ENCODE data around the gene TBC1D2B. TPM values are rescaled to one million over a fixed set of nuclear protein-coding genes. Genes with fewer than 3 reads are reported as not detected.

The TBC1D2B gene
- polyA plus RNA-seq, 1 donor from 2014 or later, result 9.4 TPM

GRCh38 chr15:78016860-78017259, 60.7 kb downstream of the TBC1D2B start:
- no peak for TF ChIP-seq CTCF (IDR thresholded peaks at IDR 0.05; ENCODE audit: poor library complexity, severe bottlenecking)
- TF ChIP-seq POLR2AphosphoS5 (IDR thresholded peaks at IDR 0.05), result no peak
- no peak overlapping the region for H3K9ac ChIP-seq (ENCODE audit: low read length)
- no peak overlapping the region for H2AFZ ChIP-seq (ENCODE audit: low read depth, low read length)
- no peaks in the 10 kb centered on the region for H4K20me1 ChIP-seq (ENCODE audit: insufficient read depth)
- no peaks in the 10 kb centered on the region for H3F3A ChIP-seq (ENCODE audit: insufficient read depth, low read length, poor library complexity, severe bottlenecking)
- H3K9me3 ChIP-seq (ENCODE audit: low read length), result no peaks in the 10 kb centered on the region
- H3K9me2 ChIP-seq (ENCODE audit: insufficient read depth, low read length), result no peaks in the 10 kb centered on the region
- H3K36me3 ChIP-seq (ENCODE audit: insufficient read depth, low read length), result no peaks in the 10 kb centered on the region
- no peak overlapping the region for H3K27ac ChIP-seq (ENCODE audit: low read length)
- H3K4me2 ChIP-seq (ENCODE audit: low read length), result no peak overlapping the region
- H3K27me3 ChIP-seq (ENCODE audit: insufficient read depth, low read depth, low read length), result no peaks in the 10 kb centered on the region
- H3K79me2 ChIP-seq (replicated peaks; ENCODE audit: insufficient read depth, low read length), result no peaks in the 10 kb centered on the region
- H3K4me3 ChIP-seq (ENCODE audit: low read length), result no peak overlapping the region

DNA sequence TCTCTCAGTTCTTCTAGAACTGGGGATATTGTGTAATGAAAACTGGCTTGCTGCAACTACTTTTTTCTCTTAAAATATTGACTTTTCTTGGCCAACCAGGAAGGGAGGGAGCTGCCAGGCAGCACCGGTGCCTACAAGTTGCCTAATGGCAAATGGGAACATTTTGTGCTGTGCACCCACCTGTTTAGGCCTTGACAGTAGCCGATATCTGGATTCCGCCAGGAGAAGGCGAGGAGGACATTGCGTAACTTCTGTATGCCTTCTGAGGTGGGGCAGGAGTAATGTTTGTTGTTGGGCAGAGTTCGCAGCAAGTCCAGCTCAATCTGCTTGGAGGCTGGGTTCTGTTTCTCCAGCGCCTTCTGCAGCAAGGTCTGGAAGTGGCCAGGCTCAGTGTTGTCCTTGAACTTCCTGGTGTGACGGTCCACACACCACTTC, 64.9 kb downstream of the TBC1D2B start:
- H3K9ac ChIP-seq (ENCODE audit: low read length), result no peak overlapping the region
- no peaks in the 10 kb centered on the region for H3K9me2 ChIP-seq (ENCODE audit: insufficient read depth, low read length)
- H3K27ac ChIP-seq (ENCODE audit: low read length), result no peak overlapping the region
- no peaks in the 10 kb centered on the region for H4K20me1 ChIP-seq (ENCODE audit: insufficient read depth)
- H3K36me3 ChIP-seq (ENCODE audit: insufficient read depth, low read length), result no peaks in the 10 kb centered on the region
- H2AFZ ChIP-seq (ENCODE audit: low read depth, low read length), result no peak overlapping the region
- H3K4me3 ChIP-seq (ENCODE audit: low read length), result no peak overlapping the region
- H3K4me2 ChIP-seq (ENCODE audit: low read length), result no peak overlapping the region
- no peaks in the 10 kb centered on the region for H3F3A ChIP-seq (ENCODE audit: insufficient read depth, low read length, poor library complexity, severe bottlenecking)
- H3K9me3 ChIP-seq (ENCODE audit: low read length), result no peaks in the 10 kb centered on the region
- no peaks in the 10 kb centered on the region for H3K79me2 ChIP-seq (replicated peaks; ENCODE audit: insufficient read depth, low read length)
- H3K27me3 ChIP-seq (ENCODE audit: insufficient read depth, low read depth, low read length), result no peaks in the 10 kb centered on the region
- TF ChIP-seq MXI1 (conservative IDR thresholded peaks at IDR 0.05; ENCODE audit: poor library complexity, severe bottlenecking), result no peak
- no peak for TF ChIP-seq RAD21 (conservative IDR thresholded peaks at IDR 0.05)
- no peak for TF ChIP-seq EZH2 (IDR thresholded peaks at IDR 0.05; ENCODE audit: borderline replicate concordance, insufficient read depth, low read length, poor library complexity, severe bottlenecking)
- no peak for TF ChIP-seq POLR2AphosphoS5 (IDR thresholded peaks at IDR 0.05)
- TF ChIP-seq EP300 (conservative IDR thresholded peaks at IDR 0.05; ENCODE audit: poor library complexity, severe bottlenecking), result no peak
- no peak for TF ChIP-seq SMC3 (conservative IDR thresholded peaks at IDR 0.05; ENCODE audit: poor library complexity)
- no peak for TF ChIP-seq CTCF (IDR thresholded peaks at IDR 0.05; ENCODE audit: poor library complexity, severe bottlenecking)
- no peak for TF ChIP-seq TAF1 (IDR thresholded peaks at IDR 0.05; ENCODE audit: low read depth)

- H3K9ac ChIP-seq (ENCODE audit: low read length), result no peak overlapping the region
- H3K27ac ChIP-seq (ENCODE audit: low read length), result no peak overlapping the region
- H3F3A ChIP-seq (ENCODE audit: insufficient read depth, low read length, poor library complexity, severe bottlenecking), result no peaks in the 10 kb centered on the region
- H3K4me3 ChIP-seq (ENCODE audit: low read length), result no peak overlapping the region
- no peaks in the 10 kb centered on the region for H3K79me2 ChIP-seq (replicated peaks; ENCODE audit: insufficient read depth, low read length)
- no peaks in the 10 kb centered on the region for H3K36me3 ChIP-seq (ENCODE audit: insufficient read depth, low read length)
- no peaks in the 10 kb centered on the region for H3K9me2 ChIP-seq (ENCODE audit: insufficient read depth, low read length)
- H3K27me3 ChIP-seq (ENCODE audit: insufficient read depth, low read depth, low read length), result no peaks in the 10 kb centered on the region
- no peaks in the 10 kb centered on the region for H4K20me1 ChIP-seq (ENCODE audit: insufficient read depth)
- H2AFZ ChIP-seq (ENCODE audit: low read depth, low read length), result no peak overlapping the region
- TF ChIP-seq EZH2 (IDR thresholded peaks at IDR 0.05; ENCODE audit: borderline replicate concordance, insufficient read depth, low read length, poor library complexity, severe bottlenecking) (no peak), SMC3 (conservative IDR thresholded peaks at IDR 0.05; ENCODE audit: poor library complexity) (no peak), POLR2AphosphoS5 (IDR thresholded peaks at IDR 0.05) (no peak), RAD21 (conservative IDR thresholded peaks at IDR 0.05) (no peak), EP300 (conservative IDR thresholded peaks at IDR 0.05; ENCODE audit: poor library complexity, severe bottlenecking) (no peak), CTCF (IDR thresholded peaks at IDR 0.05; ENCODE audit: poor library complexity, severe bottlenecking) (no peak), MXI1 (conservative IDR thresholded peaks at IDR 0.05; ENCODE audit: poor library complexity, severe bottlenecking) (no peak), TAF1 (IDR thresholded peaks at IDR 0.05; ENCODE audit: low read depth) (no peak)
- TF ChIP-seq, protein P1, sequence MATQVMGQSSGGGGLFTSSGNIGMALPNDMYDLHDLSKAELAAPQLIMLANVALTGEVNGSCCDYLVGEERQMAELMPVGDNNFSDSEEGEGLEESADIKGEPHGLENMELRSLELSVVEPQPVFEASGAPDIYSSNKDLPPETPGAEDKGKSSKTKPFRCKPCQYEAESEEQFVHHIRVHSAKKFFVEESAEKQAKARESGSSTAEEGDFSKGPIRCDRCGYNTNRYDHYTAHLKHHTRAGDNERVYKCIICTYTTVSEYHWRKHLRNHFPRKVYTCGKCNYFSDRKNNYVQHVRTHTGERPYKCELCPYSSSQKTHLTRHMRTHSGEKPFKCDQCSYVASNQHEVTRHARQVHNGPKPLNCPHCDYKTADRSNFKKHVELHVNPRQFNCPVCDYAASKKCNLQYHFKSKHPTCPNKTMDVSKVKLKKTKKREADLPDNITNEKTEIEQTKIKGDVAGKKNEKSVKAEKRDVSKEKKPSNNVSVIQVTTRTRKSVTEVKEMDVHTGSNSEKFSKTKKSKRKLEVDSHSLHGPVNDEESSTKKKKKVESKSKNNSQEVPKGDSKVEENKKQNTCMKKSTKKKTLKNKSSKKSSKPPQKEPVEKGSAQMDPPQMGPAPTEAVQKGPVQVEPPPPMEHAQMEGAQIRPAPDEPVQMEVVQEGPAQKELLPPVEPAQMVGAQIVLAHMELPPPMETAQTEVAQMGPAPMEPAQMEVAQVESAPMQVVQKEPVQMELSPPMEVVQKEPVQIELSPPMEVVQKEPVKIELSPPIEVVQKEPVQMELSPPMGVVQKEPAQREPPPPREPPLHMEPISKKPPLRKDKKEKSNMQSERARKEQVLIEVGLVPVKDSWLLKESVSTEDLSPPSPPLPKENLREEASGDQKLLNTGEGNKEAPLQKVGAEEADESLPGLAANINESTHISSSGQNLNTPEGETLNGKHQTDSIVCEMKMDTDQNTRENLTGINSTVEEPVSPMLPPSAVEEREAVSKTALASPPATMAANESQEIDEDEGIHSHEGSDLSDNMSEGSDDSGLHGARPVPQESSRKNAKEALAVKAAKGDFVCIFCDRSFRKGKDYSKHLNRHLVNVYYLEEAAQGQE (IDR thresholded peaks at IDR 0.05; ENCODE audit: borderline replicate concordance), result no peak
- H3K4me2 ChIP-seq (ENCODE audit: low read length), result no peak overlapping the region
- H3K9me3 ChIP-seq (ENCODE audit: low read length), result no peaks in the 10 kb centered on the region
Measured at GRCh38 chr15:78010067-78010466, 67.4 kb downstream of the TBC1D2B start.

All from neural cell (in vitro differentiated cells).